Testis (tissue), 3 donors: ENCODE data around the gene SLC6A6. TPM values are rescaled to one million over a fixed set of nuclear protein-coding genes. Genes with fewer than 3 reads are reported as not detected.

Source experiments
- DNase-seq: peaks from one replicate; pipeline ENCODE4 v3.0.0-alpha.2; 2019
- H3K27ac ChIP-seq, 2 donors: fragments of 200-600 bp; sonication (generic); one replicate each; pipeline ENCODE4 v1.5.1; 2019
- H3K27me3 ChIP-seq: fragments of 200-600 bp; sonication (generic); one replicate; pipeline ENCODE4 v1.5.1; 2019
- H3K36me3 ChIP-seq: fragments of 200-600 bp; sonication (generic); one replicate; pipeline ENCODE4 v1.5.1; 2017; ENCODE audit warnings: low read depth; ENCODE audit errors: missing control alignments
- H3K4me1 ChIP-seq: fragments of 200-600 bp; sonication (generic); one replicate; pipeline ENCODE4 v1.5.1; 2019
- H3K4me3 ChIP-seq, 2 donors: fragments of 200-600 bp; sonication (generic); one replicate each; pipeline ENCODE4 v1.5.1; 2017 to 2019
- H3K9me3 ChIP-seq: fragments of 200-600 bp; sonication (generic); one replicate; pipeline ENCODE4 v1.5.1; 2017
- POLR2A ChIP-seq: fragments of 450-650 bp; IDR thresholded peaks from one replicate; pipeline ENCODE4 v1.6.1; 2017; ENCODE audit warnings: antibody characterized with exemption, mild to moderate bottlenecking, moderate library complexity
- WGBS, 2 donors: methylation state at CpG; one replicate each; pipeline ENCODE4 v1.1.5; 2018; 5-methylcytosine and 5-hydroxymethylcytosine counted together
- intact Hi-C: fragments of 100-400 bp; cut with DNase I; formaldehyde crosslinking; loops from one replicate; pipeline ENCODE4 v1.15.1; 2023; ENCODE audit warnings: low total_unique reads
- polyA plus RNA-seq: library from polyadenylated mRNA; stranded (reverse); fragments of 350-450 nt; fragmentation: Illumina TruSeq; extraction: RNeasy Lipid Tissue Mini Kit (QIAGEN cat#74804); gene quantifications from one replicate; pipeline ENCODE4 v1.2.3, GENCODE V29; 2014; ENCODE audit warnings: low read depth, low replicate concordance; ENCODE audit not compliant: insufficient read depth
- total RNA-seq, 2 donors: library from RNA; depleted of rRNA; stranded (reverse); fragments of >200 nt; gene quantifications; one replicate each; pipeline ENCODE4 v1.2.3, GENCODE V29; 2016
- TF ChIP-seq, protein P1 (sequence below), 3 experiments: fragments of 450-650 bp in 2 of 3; fragments of 200-600 bp in 1 of 3; sonication (generic) in 1 of 3; IDR thresholded peaks; one replicate each; pipeline ENCODE4 v1.5.1; 2016 to 2019; ENCODE audit warnings: antibody characterized with exemption in 3 of 3, mild to moderate bottlenecking in 2 of 3, moderate library complexity in 1 of 3

Gene SLC6A6
- total and polyA plus RNA-seq, 3 donors from 2014 or later: 9.7 to 14.9 (median 13.7) TPM

DNA sequence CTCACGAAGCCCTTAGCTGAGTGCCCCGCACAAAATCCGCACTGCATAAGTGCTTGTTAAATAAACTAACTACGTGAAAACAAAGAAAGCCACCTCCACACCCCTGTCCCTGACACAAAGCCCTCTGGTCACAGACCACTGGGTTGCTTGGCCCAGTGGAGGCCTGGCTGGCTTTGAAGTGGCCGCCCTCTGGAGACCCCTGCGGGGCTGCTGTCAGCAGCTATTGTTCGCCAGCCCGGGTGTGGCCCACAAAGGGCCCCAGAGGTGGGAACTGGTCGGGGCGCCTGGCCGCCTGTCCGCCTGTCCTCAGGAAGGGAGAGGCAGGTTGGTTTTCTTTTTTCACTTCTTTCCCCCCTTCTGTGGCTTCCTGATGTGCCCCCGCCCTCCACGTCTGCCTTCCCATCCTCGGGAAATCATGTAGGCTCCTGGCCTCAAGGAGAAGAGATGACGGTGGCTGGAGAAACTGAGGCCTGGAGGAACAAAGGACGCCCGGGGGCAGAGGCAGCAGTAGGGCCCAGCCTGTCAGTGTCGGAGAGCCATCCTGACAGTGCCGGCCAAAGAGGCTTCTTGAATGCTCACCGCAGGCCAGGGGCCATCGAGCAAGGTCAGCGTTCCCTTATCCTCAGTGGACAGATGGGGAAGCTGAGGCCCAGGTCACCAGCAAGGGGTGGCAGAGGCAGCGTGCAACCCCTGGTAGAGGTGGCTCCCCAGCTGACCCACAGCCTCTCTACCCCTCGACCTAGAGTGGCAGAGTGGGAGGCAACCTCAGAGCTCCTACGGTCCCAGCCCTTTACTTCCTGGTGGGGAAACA lies 61.1 kb downstream of the SLC6A6 start:
- no peak for DNase-seq
- Histone ChIP-seq H3K9me3 (no peaks in the 10 kb centered on the region), H3K36me3 (no peaks in the 10 kb centered on the region), H3K4me1 (peaks cover 16% of the 10 kb centered on the region), H3K4me3 (no peak overlapping the region), H3K27ac (no peak overlapping the region), H3K27me3 (no peaks in the 10 kb centered on the region)
- 90 to 96% methylated on average over 11 to 26 of the region's 26 CpGs for WGBS, 2 donors
- TF ChIP-seq, protein P1, sequence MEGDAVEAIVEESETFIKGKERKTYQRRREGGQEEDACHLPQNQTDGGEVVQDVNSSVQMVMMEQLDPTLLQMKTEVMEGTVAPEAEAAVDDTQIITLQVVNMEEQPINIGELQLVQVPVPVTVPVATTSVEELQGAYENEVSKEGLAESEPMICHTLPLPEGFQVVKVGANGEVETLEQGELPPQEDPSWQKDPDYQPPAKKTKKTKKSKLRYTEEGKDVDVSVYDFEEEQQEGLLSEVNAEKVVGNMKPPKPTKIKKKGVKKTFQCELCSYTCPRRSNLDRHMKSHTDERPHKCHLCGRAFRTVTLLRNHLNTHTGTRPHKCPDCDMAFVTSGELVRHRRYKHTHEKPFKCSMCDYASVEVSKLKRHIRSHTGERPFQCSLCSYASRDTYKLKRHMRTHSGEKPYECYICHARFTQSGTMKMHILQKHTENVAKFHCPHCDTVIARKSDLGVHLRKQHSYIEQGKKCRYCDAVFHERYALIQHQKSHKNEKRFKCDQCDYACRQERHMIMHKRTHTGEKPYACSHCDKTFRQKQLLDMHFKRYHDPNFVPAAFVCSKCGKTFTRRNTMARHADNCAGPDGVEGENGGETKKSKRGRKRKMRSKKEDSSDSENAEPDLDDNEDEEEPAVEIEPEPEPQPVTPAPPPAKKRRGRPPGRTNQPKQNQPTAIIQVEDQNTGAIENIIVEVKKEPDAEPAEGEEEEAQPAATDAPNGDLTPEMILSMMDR (IDR thresholded peaks at IDR 0.05): no peak
- TF ChIP-seq POLR2A: no peak
- intact Hi-C loops: loop anchor here (5.0 to 10.0 kb wide), 2 partner anchors 201 to 259 kb away; no protein-coding TSS in a partner anchor

DNA sequence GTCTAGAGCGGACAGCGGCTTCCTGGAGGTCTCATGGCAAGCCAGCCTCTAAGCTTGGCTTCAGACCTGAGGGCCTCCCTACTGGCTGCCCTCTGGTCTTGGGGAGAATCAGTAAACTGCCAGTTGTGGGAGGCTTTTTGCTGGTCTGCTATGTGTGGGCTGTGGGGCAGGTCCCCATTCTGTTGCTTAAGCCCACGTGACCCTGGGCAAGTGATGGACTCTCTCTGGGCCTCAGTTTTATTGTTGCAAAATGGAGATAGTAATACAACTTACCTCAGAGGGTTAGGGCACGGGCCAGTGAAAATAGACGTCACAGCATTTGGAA lies 61.7 kb downstream of the SLC6A6 start:
- TF ChIP-seq, protein P1 (IDR thresholded peaks at IDR 0.05): no peak
- TF ChIP-seq POLR2A: no peak
- intact Hi-C loops: loop anchor here (5.0 to 10.0 kb wide), 2 partner anchors 202 to 259 kb away; no protein-coding TSS in a partner anchor
- Histone ChIP-seq H3K9me3 (no peaks in the 10 kb centered on the region), H3K4me3 (no peak overlapping the region), H3K4me1 (peaks cover 16% of the 10 kb centered on the region), H3K27me3 (no peaks in the 10 kb centered on the region), H3K36me3 (no peaks in the 10 kb centered on the region), H3K27ac (no peak overlapping the region)
- no peak for DNase-seq
- 71 to 96% methylated on average over 3 to 5 of the region's 5 CpGs for WGBS, 2 donors

DNA sequence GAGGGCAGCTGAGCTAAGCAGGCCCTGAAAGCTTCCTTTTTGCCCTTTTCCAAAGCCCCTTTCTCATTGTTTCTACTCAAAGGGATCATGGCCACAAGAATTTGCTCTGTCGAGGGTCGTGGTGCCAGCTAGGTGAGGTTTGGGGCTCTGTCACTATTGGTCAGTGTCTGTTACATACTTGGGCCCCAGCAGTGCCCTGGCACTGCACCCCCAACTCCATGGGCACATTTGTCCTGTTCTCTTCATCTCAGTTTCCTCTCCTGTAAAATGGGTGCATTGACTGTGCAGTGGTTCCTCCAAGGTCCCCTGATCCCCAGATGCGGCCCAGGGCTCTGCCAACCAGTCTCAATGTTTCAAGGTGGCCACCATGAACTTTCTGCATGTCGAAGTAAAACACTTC lies 62.1 kb downstream of the SLC6A6 start:
- intact Hi-C loops: loop anchor here (5.0 to 10.0 kb wide), 2 partner anchors 202 to 260 kb away; no protein-coding TSS in a partner anchor
- peaks cover 16% of the 10 kb centered on the region for H3K4me1 ChIP-seq
- no peaks in the 10 kb centered on the region for H3K36me3 ChIP-seq
- no peak overlapping the region for H3K27ac ChIP-seq
- no peak for DNase-seq
- no peak overlapping the region for H3K4me3 ChIP-seq
- no peaks in the 10 kb centered on the region for H3K27me3 ChIP-seq
- TF ChIP-seq POLR2A: no peak
- TF ChIP-seq, protein P1 (IDR thresholded peaks at IDR 0.05): no peak
- H3K9me3 ChIP-seq: no peaks in the 10 kb centered on the region
- WGBS, 2 donors: 94 to 98% methylated on average over 4 of the region's 4 CpGs

DNA sequence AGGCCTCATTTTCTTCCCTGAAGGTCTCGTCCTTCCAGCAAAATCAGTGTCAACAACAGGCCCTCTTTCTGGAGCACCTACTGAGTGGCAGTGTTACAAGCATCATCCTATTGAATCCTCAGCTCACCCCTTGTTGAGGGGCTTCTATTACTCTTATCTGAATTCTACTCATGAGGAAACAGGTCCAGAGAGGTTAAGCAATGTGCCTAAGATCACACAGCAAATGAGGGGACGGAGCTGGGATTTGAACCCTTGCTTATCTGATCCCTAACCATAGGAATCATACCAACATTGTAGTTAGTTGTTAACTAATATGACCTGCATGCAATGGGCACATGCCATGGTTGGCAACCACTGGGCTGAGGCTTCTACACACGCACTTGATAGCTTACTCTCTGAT lies 63.0 kb downstream of the SLC6A6 start:
- H3K27ac ChIP-seq: no peak overlapping the region
- H3K27me3 ChIP-seq: no peaks in the 10 kb centered on the region
- no peak for DNase-seq
- no peaks in the 10 kb centered on the region for H3K9me3 ChIP-seq
- TF ChIP-seq POLR2A: no peak
- TF ChIP-seq, protein P1 (IDR thresholded peaks at IDR 0.05): no peak
- H3K36me3 ChIP-seq: no peaks in the 10 kb centered on the region
- intact Hi-C loops: loop anchor here (10.0 kb wide), 1 partner anchor 261 kb away; no protein-coding TSS in a partner anchor
- H3K4me1 ChIP-seq: peaks cover 16% of the 10 kb centered on the region
- 91 to 94% methylated on average over 3 of the region's 3 CpGs for WGBS, 2 donors
- H3K4me3 ChIP-seq: no peak overlapping the region
